NOMO-1 (cell line): ENCODE results near the gene EXOC3L4.

ENCODE experiments used
- DNase-seq, 2 experiments: peaks; one replicate each; lab custom pipeline; 2025; ENCODE audit not compliant: unreplicated experiment in 2 of 2; lab: John Stamatoyannopoulos, UW

EXOC3L4 gene

DNA sequence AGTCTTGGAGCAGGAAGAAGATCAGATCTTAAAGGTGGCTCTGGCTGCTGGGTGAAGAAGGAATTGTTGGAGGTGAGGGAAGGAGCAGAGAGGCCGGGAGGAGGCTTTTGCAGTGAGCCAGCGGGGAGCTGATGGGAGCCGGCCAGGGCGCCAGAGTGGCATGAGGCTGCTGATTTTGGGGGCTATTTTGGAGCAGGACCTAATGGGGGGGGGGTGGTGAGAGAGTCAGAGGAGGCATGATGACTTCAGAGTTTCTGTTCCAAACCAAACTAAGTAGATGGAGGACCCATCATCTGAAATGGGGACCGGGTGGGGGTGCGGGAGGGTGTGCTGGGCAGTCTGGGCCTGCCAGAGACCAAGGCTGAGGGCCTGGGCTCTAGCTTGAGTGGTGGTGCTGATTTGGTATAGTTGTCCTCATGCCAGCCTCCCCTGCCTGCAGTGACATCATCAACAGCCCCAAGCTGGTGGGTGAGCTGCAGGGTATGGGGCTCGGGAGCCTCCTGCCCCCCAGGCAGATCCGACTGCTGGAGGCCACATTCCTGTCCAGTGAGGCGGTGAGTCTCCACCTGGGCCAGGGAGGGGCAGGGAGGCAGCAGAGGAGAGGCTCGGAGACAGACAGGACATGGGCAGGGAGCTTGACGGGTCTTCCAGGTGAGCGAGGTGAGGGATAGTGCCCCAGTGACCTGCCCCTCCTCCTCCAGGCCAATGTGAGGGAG is 34.9 kb downstream of the EXOC3L4 start:
- no peak for DNase-seq

DNA sequence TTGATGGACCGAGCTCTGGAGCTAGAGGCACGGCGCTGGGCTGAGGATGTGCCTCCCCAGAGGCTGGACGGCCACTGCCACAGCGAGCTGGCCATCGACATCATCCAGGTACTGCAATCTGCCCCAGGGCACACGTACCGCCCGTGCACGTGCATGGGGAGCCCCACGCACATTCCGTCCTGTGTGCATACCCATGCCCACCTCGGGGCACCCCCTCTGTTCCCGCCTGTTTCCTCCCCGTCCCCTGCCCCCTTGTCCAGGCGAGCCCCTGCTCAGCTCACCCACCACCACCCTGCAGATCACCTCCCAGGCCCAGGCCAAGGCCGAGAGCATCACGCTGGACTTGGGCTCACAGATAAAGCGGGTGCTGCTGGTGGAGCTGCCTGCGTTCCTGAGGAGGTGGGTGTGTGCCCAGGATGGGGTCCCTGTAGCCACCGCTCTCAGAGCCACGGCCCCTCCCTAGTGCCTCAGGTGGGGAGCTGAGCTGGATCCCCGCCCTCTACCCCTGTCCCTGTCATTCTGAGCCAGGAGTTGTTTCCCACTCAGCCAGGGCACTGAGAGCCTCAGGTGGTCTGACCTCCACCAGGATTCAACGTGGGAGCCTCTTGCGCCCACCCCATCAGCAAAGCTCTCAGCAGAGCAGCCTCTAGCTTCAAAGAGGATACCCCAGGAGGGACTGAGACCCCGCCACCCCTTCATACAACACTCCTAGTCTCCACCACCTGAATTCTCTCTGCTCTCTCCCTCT is 35.7 kb downstream of the EXOC3L4 start:
- DNase-seq: no peak

- no peak for DNase-seq
These were observed 36.4 kb downstream of the EXOC3L4 start for GRCh38 chr14:103130965-103131364.

- no peak for DNase-seq
These were observed 37.1 kb downstream of the EXOC3L4 start for GRCh38 chr14:103131580-103131979.

- DNase-seq: no peak
These were observed 38.1 kb downstream of the EXOC3L4 start for GRCh38 chr14:103132381-103133209.

DNA sequence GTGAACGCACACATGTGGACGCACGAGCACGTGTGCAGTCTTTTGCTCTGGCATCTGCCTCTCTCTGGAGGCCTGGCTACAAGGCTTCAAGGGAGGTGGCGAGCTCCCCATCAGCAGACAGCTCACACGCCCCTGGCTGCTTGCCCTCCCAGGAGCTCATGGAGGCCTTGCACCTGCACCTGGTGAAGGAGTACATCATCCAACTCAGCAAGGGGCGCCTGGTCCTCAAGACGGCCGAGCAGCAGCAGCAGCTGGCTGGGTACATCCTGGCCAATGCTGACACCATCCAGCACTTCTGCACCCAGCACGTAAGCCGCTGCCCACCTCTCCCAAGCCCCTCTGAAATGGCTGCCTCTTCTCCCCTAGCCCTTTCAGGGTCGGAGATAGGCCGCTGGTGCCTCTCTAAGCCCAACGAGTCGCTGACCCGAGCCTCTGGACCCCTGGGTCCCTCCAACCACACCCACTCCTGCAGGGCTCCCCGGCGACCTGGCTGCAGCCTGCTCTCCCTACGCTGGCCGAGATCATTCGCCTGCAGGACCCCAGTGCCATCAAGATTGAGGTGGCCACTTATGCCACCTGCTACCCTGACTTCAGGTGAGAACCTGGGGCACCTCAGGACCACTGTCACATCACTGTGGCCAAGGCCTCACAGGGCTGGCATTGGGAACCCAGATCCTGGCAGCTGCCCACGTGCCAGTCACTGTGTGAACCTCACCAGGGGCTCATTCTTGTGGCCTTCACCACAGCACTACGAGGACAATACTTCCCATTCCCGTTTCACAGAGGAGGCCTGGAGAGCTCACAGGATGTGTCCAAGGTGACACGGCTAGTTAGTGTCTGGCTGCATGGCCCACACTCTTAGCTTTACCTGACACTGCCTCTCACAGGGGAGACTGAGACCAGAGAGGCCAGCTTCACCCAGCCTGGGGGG is 39.0 kb downstream of the EXOC3L4 start:
- DNase-seq: no peak

DNA sequence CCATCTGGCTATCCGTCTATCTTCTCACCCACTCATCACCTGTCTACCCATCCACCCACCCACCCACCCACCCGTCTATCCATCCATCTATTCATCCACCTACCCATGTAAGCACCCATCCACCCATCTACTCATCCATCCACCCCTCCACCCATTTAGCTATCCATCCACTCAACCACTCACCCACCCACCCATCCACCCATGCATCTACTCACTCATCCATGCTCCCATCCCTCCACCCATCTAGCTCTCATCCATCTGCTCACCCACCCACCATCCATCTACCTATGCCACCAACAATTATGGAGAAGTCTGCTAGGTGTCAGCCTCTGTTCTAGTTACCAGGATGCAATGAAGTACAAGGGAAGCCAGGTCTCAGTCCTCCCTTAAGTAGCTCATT is 39.9 kb downstream of the EXOC3L4 start:
- no peak for DNase-seq

DNA sequence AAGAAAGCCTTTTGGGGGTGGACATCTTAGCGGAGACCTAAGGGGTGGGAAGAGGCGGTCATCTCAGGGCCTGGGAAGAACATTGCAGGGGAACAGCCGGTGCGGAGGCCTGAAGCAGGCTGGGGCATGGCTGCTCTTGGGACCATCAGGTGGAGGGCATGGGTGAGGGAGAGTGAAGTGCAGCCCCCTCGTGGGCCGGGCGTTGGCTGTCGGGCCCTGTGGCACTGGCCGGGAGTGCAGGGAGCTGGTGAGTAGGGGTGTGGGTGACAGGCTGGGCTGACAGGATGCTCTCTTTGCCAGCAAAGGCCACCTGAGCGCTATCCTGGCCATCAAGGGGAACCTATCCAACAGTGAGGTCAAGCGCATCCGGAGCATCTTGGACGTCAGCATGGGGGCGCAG is 40.4 kb downstream of the EXOC3L4 start:
- DNase-seq: no peak

DNA sequence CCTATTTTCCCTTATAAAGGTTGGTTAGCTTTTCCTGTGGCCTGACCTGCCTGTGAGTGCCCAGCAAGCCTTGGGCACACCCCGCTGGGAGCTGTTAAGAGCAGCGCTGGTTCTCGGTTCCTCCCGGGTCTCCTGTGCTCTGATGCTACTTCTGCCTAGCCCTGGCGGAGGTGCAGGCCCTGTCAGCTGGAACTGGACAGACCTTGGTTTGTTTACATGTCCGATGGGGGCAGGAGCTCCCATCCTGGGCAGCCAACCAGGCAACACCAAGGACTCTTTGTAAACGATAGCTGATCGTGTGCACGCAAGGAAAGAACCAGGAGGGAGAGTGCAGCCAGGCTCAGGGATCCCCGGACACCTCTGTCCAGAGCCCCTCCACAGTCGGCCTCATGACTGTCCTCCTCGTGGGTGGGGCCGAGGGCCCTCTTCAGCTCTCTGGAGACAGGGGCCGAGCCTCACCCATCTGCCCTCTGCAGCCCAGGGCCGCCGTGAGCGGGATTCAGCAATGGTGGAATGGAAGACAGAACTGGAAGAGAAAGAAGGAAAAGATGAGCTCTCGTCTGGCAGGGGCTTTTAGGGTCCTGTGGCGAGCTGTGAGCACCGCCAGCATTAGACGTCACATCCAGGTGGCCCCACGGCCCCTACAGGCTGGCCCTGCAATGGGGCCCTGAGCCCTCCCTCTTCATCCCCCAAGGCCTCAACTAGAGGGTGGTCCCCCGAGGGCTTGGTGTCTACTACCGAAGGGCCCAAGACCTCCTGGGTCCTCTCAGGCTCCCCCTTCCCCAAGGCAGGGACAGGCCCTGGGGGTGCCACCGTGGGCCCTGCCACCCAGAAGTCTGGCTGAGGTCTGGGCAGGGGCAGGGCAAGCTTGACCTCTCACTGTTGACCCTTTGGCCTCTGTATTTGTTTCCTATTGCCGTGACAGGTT is 41.1 kb downstream of the EXOC3L4 start:
- no peak for DNase-seq

DNA sequence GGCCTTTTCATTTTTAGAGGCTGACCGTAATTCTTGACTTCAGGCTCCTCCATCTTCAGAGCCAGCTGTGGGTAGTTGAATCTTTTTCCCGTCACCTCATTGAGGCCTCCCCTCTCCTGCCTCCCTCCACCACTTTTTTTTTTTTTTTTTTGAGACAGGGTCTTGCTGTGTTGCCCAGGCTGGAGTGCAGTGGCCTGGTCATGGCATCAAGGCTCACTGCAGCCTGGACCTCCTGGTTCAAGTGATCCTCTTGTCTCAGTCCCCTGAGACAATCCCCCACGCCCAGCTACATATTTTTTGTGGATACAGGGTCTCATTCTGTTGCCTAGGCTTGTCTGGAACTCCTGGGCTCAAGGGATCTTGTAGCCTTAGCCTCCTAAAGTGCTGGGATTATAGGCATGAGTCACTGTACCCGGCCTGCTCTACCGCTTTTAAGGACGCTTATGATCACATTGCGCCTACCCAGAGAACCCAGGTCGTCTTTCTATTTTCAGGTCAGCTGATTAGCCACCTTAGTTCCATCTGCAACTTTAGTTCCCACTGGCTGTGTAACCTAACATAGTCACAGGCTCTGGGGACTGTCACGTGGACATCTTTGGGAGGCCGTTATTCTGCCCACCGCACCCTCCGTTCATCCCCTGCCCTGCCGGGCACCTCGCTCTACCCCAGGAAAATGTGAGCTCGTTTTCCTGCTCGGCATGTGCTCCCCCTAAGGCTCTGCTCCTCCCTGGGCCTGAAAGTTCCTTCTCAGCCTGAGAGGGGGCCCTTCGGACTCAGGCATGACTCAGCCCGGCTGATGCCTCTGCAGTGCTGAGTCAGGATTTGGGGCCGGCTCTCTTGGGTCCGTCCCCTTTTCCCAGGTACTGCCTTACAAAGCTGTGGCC is 42.1 kb downstream of the EXOC3L4 start:
- no peak for DNase-seq

DNA sequence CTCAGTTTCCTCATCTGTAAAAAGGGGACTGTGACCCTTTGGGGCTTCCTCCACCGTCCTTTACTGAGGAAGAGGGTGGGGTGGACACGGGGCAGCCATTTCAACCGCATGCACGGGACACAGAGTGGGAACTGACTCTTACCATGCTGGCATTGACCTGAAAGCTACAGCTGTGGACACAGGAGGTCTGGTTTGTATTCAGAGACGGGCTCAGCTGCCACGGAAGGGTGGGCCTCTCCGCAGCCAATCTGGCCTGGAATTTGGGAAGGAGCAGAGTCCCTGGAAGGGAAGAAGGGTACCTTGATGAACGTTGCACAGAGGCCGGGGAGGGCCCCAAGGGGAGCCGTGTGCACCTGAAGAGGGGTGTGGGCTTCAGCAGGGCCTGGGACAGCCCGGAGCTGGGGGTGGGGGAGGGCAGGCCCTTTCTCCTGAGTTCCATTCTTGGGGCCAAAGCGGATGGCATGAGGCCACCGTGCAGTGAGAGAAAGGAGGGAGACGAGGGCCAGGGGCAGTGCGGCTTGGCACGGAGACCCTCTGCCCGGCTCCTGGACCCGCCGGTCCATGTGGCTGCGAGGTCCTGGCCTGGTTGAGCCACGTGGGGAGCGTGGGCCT is 43.3 kb downstream of the EXOC3L4 start:
- DNase-seq: no peak

DNA sequence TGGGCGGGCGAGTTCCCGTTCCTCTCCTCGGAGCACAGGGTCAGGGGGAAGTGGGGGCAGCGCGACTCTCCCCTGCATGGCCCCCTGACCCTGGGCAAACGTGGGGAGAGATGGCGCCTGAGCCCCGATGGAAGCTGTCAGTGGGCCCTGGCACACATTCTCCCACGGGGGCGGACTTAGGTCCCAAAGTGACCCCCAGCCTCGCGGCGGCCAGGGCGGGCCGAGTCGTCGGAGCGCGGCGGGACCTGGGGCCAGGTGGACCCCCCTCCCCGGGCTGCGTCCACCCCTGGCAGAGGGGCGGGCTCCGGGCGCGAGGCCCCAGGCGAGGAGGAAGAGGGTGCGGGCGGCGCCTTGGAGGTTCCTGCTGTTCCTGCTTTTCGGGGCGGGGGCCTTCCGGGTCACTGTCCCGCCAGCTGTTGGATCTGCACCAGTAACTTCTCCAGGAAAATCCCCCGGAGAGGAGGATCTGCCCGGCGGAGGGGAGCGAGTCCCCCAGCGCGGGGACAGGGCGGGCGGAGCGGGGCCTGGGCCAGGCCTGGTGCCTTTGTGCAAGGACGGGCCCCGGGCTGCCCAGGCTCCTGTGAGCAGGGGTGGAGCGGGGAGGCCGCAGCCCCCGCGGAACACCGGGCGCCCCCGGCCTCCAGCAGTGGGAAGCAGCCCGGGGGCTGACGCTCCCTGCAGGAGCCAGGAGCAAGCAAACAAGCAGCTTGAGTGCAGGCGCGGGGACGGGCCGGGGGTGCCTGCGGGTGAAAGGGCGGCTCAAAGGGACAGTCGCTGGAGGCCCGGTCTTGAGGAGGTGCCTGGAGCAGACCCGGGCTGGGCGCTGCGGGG is 44.0 kb downstream of the EXOC3L4 start:
- DNase-seq: no peak

DNA sequence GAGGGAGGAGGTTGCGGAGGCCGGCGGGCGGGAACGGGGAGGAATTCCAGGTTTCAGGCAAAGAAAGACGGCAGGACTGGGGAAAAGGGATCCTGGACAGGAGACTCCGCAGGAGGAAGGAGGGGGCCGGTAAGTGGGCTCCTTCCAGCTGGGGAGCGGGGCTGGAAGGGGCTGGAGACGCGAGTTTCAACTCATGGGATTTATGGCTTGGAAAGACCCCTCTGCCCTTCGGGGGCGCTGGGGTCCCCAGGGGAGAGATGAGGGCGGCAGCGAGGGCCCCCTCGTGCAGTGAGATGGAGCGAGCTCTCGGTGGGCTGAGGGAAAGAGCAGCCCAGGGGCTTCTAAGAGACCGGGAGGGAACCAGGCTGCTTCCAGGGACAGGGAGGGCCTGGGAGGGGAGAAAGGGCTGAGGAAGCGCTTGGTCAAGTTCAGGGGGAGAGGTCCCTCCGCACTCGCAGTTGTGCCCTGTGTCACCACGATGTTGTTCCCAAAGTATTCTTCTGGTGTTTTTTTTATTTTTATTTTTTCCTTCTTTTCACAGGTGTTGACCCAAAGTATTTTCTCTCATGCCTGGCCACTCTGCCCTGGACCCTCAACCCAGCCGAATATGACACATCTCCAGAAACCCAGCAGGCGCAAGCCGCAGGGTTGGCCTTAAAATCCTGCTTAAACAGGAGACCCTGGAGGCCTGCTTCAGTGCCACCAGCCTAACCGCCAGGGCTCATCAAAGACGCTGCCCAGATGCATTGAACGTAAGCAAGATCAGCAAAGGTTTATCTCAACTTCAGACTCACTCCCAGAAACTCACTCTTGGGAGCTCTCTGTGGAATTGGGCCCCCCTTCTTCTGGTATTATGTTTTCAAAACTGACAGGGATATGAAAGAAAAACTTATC is 44.9 kb downstream of the EXOC3L4 start:
- DNase-seq: no peak

GRCh38 chr14:103140316-103141109 is 46.0 kb downstream of the EXOC3L4 start:
- DNase-seq: no peak

- DNase-seq: peak in 1 of 2 experiments; percentile 25
These were observed 46.7 kb downstream of the EXOC3L4 start for GRCh38 chr14:103141117-103141796.
